GM12878 (cell line): ENCODE data around the gene CCR7. TPM values are rescaled to one million over a fixed set of nuclear protein-coding genes. Genes with fewer than 3 reads are reported as not detected.

Experiments used
- ATAC-seq: fragments of 200-7000 bp; cut with Tn5 transposase; 3 replicates; pipeline ENCODE4 v1.9.1; 2020; ENCODE audit warnings: mild to moderate bottlenecking, moderate library complexity
- BruUV-seq: library from RNA; stranded (reverse); fragments of 400-500 nt; replicated peaks from 2 replicates; lab custom pipeline; 2021; lab: Mats Ljungman, UMichigan
- CTCF ChIA-PET: fragments of 300-600 bp; sonication (Branson Sonifier 250); formaldehyde crosslinking; extraction: SDS; loops from one replicate; lab custom pipeline; 2021; ENCODE audit warnings: inconsistent platforms; lab: Yijun Ruan, JAX
- POLR2A ChIA-PET: fragments of 350-600 bp; formaldehyde crosslinking; extraction: SDS; loops from one replicate; lab custom pipeline; 2021; ENCODE audit warnings: inconsistent platforms; lab: Charles Lee
- RAD21 ChIA-PET: fragments of 300-600 bp; sonication (Branson Sonifier 250); formaldehyde crosslinking; loops from one replicate; lab custom pipeline; 2023; ENCODE audit warnings: antibody characterized with exemption; ENCODE audit not compliant: unreplicated experiment; lab: Charles Lee
- SMC1A ChIA-PET: fragments of 300-600 bp; sonication (Branson Sonifier 250); formaldehyde crosslinking; loops from one replicate; lab custom pipeline; 2023; ENCODE audit not compliant: unreplicated experiment, uncharacterized antibody; lab: Charles Lee
- DNase-seq: peaks from one replicate; pipeline ENCODE4 v3.0.0-alpha.2; 2011; ENCODE audit warnings: low read depth, low spot score
- FAIRE-seq: peaks from 3 replicates; lab custom pipeline; 2011; peaks lifted over from hg19 to GRCh38; lab: Jason Lieb, UNC
- H2AFZ ChIP-seq: 2 replicates; pipeline ENCODE4 v1.6.0; 2011; ENCODE audit warnings: low read depth, low read length, control low read depth; ENCODE audit not compliant: control insufficient read depth
- H3K27ac ChIP-seq: 2 replicates; pipeline ENCODE4 v1.5.1; 2011; ENCODE audit warnings: control low read depth; ENCODE audit not compliant: control insufficient read depth, insufficient read depth
- H3K27me3 ChIP-seq, 2 experiments: replicated peaks in 1 of 2; 2 replicates each; pipeline versions ENCODE4 v1.6.0 to v1.6.1; 2011; ENCODE audit warnings: low read length in 1 of 2; ENCODE audit not compliant: control insufficient read depth in 2 of 2, insufficient read depth in 2 of 2
- H3K36me3 ChIP-seq, 2 experiments: 2 replicates each; pipeline ENCODE4 v1.5.1; 2011; ENCODE audit warnings: low read length in 1 of 2; ENCODE audit not compliant: control insufficient read depth in 2 of 2, insufficient read depth in 2 of 2
- H3K4me1 ChIP-seq: 2 replicates; pipeline ENCODE4 v1.6.1; 2011; ENCODE audit warnings: mild to moderate bottlenecking, low read length, moderate library complexity, mixed read lengths; ENCODE audit not compliant: control insufficient read depth, insufficient read depth
- H3K4me2 ChIP-seq: 2 replicates; pipeline ENCODE4 v1.6.0; 2011; ENCODE audit warnings: control low read depth; ENCODE audit not compliant: control insufficient read depth, insufficient read depth
- H3K4me3 ChIP-seq: fragments of 200-600 bp; sonication (generic); 2 replicates; pipeline ENCODE4 v1.5.1; 2016
- H3K79me2 ChIP-seq: 2 replicates; pipeline ENCODE4 v1.6.0; 2011; ENCODE audit warnings: low read length; ENCODE audit not compliant: control insufficient read depth, insufficient read depth
- H3K9ac ChIP-seq: 2 replicates; pipeline ENCODE4 v1.8.0; 2011; ENCODE audit warnings: low read length, control low read depth, mixed read lengths; ENCODE audit not compliant: control insufficient read depth, insufficient read depth
- H3K9me3 ChIP-seq: replicated peaks from 3 replicates; pipeline ENCODE4 v1.5.1; 2011; ENCODE audit warnings: mild to moderate bottlenecking, low read length; ENCODE audit not compliant: control insufficient read depth, insufficient read depth
- H4K20me1 ChIP-seq: 2 replicates; pipeline ENCODE4 v1.6.0; 2011; ENCODE audit not compliant: control insufficient read depth, insufficient read depth
- FOXM1 ChIP-seq: IDR thresholded peaks from 2 replicates; pipeline ENCODE4 v1.6.1; 2012; ENCODE audit warnings: low read depth, mild to moderate bottlenecking, inconsistent platforms, low read length, moderate library complexity
- NR2F1 ChIP-seq: fragments of 450-650 bp; conservative IDR thresholded peaks from 2 replicates; pipeline ENCODE4 v1.6.1; 2017; ENCODE audit warnings: mild to moderate bottlenecking
- RELA ChIP-seq: fragments of 450-650 bp; IDR thresholded peaks from 2 replicates; pipeline ENCODE4 v1.8.0; 2014; ENCODE audit warnings: borderline replicate concordance; ENCODE audit not compliant: partially characterized antibody
- SMAD1 ChIP-seq: fragments of 450-650 bp; IDR thresholded peaks from 2 replicates; pipeline ENCODE4 v1.6.1; 2018; ENCODE audit warnings: mild to moderate bottlenecking, low read depth; ENCODE audit not compliant: partially characterized antibody
- SREBF1 ChIP-seq: IDR thresholded peaks from 2 replicates; pipeline ENCODE4 v1.6.1; 2012; ENCODE audit warnings: mild to moderate bottlenecking, low read length
- SRF ChIP-seq, 2 experiments: IDR thresholded peaks; 2 replicates each; pipeline ENCODE4 v1.6.1; 2011; ENCODE audit warnings: low read depth in 2 of 2, low read length in 2 of 2, mild to moderate bottlenecking in 1 of 2, moderate library complexity in 1 of 2
- SUZ12 ChIP-seq: fragments of 200-600 bp; sonication (generic); IDR thresholded peaks from one replicate; pipeline ENCODE4 v1.6.1; 2018; ENCODE audit warnings: antibody characterized with exemption, mild to moderate bottlenecking; ENCODE audit not compliant: unreplicated experiment
- ZSCAN29 ChIP-seq: fragments of 450-650 bp; IDR thresholded peaks from 2 replicates; pipeline ENCODE4 v1.6.1; 2017; ENCODE audit warnings: mild to moderate bottlenecking, moderate library complexity
- WGBS: methylation state at CpG from one replicate; pipeline ENCODE4 v1.1.6; 2016; ENCODE audit warnings: low lambda C conversion rate; ENCODE audit not compliant: insufficient replicate concordance, insufficient coverage; ENCODE audit errors: missing lambda C conversion rate; 5-methylcytosine and 5-hydroxymethylcytosine counted together
- in situ Hi-C: fragments of 300-500 bp; cut with MboI; formaldehyde crosslinking; loops from 9 replicates; pipeline ENCODE4 v1.14.3; 2018; ENCODE audit warnings: mixed read lengths
- intact Hi-C: fragments of 100-400 bp; cut with micrococcal nuclease; formaldehyde crosslinking; loops from one replicate; pipeline ENCODE4 v1.14.2; 2022; ENCODE audit not compliant: unreplicated experiment
- polyA plus RNA-seq, 11 experiments: library from polyadenylated mRNA; depleted of rRNA in 4 of 11; unstranded in 6 of 11; stranded (reverse) in 5 of 11; fragments of >200 nt; fragmentation: Nextera tagmentation in 4 of 11; fragmentation: Illumina TruSeq in 1 of 11; extraction: Ambion mirVana in 4 of 11; extraction: Trizol in 1 of 11; gene quantifications; 1 replicate in 1 of 11; 2 replicates in 10 of 11; pipeline versions ENCODE4 v1.2.1 to v1.2.3, GENCODE V29; 2011 to 2016; ENCODE audit warnings: inconsistent platforms in 2 of 11, missing spikeins in 2 of 11, low read depth in 1 of 11
- total RNA-seq, 4 experiments: library from RNA; depleted of rRNA in 3 of 4; stranded (reverse); fragments of >200 nt in 3 of 4; fragmentation: Illumina TruSeq in 1 of 4; extraction: Trizol in 1 of 4; gene quantifications; 2 replicates each; pipeline versions ENCODE4 v1.2.1 to v1.2.3, GENCODE V29; 2013 to 2021
- TF ChIP-seq, protein P1 (sequence below): IDR thresholded peaks from 2 replicates; pipeline ENCODE4 v1.6.1; 2012; ENCODE audit warnings: improper control_type of control experiment, low read depth, low read length; ENCODE audit not compliant: insufficient replicate concordance
- TF ChIP-seq, protein P2 (sequence below): fragments of 450-650 bp; IDR thresholded peaks from 2 replicates; pipeline ENCODE4 v1.6.1; 2016; ENCODE audit warnings: mild to moderate bottlenecking
- TF ChIP-seq, protein P3 (sequence below): fragments of 450-650 bp; IDR thresholded peaks from 2 replicates; pipeline ENCODE4 v1.6.1; 2017; ENCODE audit warnings: borderline replicate concordance
- TF ChIP-seq, protein P4 (sequence below): fragments of 450-650 bp; IDR thresholded peaks from 2 replicates; pipeline ENCODE4 v1.6.1; 2017; ENCODE audit warnings: mild to moderate bottlenecking

Gene CCR7
- total and polyA plus RNA-seq, 10 of the 15 experiments (the other 5 are each of a cell fraction or from before 2014, with no cell fraction given) = 131 to 1,171 (median 260) TPM

DNA sequence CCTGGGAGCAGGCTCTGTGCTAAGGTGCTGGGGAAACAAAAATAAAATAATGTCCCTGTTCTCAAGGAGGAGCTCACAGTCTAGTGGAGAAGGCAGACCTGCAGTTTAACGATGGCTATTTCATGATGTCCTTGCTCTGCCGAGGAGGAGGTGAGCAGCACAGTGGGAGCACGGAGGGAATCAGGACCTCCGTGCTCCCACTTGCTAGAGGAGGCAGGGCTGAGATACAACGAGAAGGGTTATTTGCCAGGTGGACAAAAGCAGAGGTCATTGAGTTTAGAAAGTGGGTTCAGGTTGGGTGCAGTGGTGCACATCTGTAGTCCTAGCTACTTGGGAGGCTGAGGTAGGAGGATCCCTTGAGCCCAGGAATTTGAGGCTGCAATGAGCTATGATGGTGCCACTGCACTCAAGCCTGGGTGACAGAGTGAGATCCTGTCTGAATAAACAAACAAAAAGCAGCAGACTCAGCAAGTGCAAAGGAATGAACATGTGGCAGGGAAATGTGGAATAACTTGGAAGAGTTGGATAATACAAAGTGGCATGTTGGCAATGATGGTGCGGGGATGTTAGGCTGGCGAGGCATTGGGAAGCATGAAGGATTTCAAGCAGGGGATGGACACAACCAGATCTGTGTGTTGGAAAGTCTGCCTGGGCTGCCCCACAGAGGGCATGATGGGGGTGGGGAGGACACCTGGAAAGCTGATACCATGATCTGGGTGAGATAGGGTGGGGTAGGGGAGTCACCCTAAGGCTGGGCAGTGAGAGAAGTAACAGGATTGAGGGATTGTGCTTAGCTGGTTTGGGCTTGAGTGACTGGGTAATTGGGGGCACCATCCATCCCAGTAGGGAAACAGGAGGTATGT, 51.0 kb downstream of the CCR7 start:
- CTCF ChIA-PET = interaction anchor here (1.2 kb wide), 1 partner anchor 16 kb away, joined by 3 read pairs; no protein-coding TSS in a partner anchor
- in situ Hi-C loops = no loop called here
- no peak for ATAC-seq
- TF ChIP-seq, protein P1, sequence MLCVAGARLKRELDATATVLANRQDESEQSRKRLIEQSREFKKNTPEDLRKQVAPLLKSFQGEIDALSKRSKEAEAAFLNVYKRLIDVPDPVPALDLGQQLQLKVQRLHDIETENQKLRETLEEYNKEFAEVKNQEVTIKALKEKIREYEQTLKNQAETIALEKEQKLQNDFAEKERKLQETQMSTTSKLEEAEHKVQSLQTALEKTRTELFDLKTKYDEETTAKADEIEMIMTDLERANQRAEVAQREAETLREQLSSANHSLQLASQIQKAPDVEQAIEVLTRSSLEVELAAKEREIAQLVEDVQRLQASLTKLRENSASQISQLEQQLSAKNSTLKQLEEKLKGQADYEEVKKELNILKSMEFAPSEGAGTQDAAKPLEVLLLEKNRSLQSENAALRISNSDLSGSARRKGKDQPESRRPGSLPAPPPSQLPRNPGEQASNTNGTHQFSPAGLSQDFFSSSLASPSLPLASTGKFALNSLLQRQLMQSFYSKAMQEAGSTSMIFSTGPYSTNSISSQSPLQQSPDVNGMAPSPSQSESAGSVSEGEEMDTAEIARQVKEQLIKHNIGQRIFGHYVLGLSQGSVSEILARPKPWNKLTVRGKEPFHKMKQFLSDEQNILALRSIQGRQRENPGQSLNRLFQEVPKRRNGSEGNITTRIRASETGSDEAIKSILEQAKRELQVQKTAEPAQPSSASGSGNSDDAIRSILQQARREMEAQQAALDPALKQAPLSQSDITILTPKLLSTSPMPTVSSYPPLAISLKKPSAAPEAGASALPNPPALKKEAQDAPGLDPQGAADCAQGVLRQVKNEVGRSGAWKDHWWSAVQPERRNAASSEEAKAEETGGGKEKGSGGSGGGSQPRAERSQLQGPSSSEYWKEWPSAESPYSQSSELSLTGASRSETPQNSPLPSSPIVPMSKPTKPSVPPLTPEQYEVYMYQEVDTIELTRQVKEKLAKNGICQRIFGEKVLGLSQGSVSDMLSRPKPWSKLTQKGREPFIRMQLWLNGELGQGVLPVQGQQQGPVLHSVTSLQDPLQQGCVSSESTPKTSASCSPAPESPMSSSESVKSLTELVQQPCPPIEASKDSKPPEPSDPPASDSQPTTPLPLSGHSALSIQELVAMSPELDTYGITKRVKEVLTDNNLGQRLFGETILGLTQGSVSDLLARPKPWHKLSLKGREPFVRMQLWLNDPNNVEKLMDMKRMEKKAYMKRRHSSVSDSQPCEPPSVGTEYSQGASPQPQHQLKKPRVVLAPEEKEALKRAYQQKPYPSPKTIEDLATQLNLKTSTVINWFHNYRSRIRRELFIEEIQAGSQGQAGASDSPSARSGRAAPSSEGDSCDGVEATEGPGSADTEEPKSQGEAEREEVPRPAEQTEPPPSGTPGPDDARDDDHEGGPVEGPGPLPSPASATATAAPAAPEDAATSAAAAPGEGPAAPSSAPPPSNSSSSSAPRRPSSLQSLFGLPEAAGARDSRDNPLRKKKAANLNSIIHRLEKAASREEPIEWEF = no peak
- TF ChIP-seq SREBF1 (no peak), ZSCAN29 (no peak), SMAD1 (no peak), FOXM1 (no peak), NR2F1 (no peak), SUZ12 (no peak), RELA (no peak), SRF (IDR thresholded peaks at IDR 0.05; ENCODE audit: low read depth in 2 of 2, low read length in 2 of 2) (no peak)
- TF ChIP-seq, protein P2, sequence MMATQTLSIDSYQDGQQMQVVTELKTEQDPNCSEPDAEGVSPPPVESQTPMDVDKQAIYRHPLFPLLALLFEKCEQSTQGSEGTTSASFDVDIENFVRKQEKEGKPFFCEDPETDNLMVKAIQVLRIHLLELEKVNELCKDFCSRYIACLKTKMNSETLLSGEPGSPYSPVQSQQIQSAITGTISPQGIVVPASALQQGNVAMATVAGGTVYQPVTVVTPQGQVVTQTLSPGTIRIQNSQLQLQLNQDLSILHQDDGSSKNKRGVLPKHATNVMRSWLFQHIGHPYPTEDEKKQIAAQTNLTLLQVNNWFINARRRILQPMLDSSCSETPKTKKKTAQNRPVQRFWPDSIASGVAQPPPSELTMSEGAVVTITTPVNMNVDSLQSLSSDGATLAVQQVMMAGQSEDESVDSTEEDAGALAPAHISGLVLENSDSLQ = no peak
- TF ChIP-seq, protein P3, sequence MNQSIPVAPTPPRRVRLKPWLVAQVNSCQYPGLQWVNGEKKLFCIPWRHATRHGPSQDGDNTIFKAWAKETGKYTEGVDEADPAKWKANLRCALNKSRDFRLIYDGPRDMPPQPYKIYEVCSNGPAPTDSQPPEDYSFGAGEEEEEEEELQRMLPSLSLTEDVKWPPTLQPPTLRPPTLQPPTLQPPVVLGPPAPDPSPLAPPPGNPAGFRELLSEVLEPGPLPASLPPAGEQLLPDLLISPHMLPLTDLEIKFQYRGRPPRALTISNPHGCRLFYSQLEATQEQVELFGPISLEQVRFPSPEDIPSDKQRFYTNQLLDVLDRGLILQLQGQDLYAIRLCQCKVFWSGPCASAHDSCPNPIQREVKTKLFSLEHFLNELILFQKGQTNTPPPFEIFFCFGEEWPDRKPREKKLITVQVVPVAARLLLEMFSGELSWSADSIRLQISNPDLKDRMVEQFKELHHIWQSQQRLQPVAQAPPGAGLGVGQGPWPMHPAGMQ = no peak
- TF ChIP-seq, protein P4, sequence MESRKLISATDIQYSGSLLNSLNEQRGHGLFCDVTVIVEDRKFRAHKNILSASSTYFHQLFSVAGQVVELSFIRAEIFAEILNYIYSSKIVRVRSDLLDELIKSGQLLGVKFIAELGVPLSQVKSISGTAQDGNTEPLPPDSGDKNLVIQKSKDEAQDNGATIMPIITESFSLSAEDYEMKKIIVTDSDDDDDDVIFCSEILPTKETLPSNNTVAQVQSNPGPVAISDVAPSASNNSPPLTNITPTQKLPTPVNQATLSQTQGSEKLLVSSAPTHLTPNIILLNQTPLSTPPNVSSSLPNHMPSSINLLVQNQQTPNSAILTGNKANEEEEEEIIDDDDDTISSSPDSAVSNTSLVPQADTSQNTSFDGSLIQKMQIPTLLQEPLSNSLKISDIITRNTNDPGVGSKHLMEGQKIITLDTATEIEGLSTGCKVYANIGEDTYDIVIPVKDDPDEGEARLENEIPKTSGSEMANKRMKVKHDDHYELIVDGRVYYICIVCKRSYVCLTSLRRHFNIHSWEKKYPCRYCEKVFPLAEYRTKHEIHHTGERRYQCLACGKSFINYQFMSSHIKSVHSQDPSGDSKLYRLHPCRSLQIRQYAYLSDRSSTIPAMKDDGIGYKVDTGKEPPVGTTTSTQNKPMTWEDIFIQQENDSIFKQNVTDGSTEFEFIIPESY = no peak

More for the DNA sequence above, 51.0 kb downstream of the CCR7 start:
- no peak overlapping the region for H3K4me3 ChIP-seq
- H3K36me3 ChIP-seq = no peaks in the 10 kb centered on the region
- no peaks in the 10 kb centered on the region for H3K9me3 ChIP-seq
- no peak overlapping the region for H3K27ac ChIP-seq
- H2AFZ ChIP-seq = no peak overlapping the region
- H4K20me1 ChIP-seq = no peaks in the 10 kb centered on the region
- intact Hi-C loops = no loop called here
- no peak for DNase-seq
- SMC1A ChIA-PET = interaction anchor here (1.4 to 2.0 kb wide), 3 partner anchors 17 to 34 kb away, joined by 4 to 5 read pairs (median 5); no protein-coding TSS in a partner anchor
- no TSS peak for BruUV-seq
- no peak overlapping the region for H3K9ac ChIP-seq
- no peaks in the 10 kb centered on the region for H3K27me3 ChIP-seq
- H3K79me2 ChIP-seq = no peaks in the 10 kb centered on the region
- WGBS = 74% methylated on average over 7 of the region's 7 CpGs
- POLR2A ChIA-PET = interaction anchor here (0.6 to 1.5 kb wide), 4 partner anchors 12 to 96 kb away, joined by 3 to 8 read pairs (median 4); partner anchors contain the start of gene TOP2A
- FAIRE-seq = no peak
- H3K4me1 ChIP-seq = peaks cover 18% of the 10 kb centered on the region
- H3K4me2 ChIP-seq = no peak overlapping the region
- RAD21 ChIA-PET = interaction anchor here (1.5 to 9.0 kb wide), 2 partner anchors 17 to 34 kb away, joined by 4 to 102 read pairs; no protein-coding TSS in a partner anchor
